D721Med (cell line): ENCODE results near the gene ISOC1.

ENCODE experiments used
- DNase-seq: peaks from one replicate; pipeline ENCODE4 v3.0.0; 2011; ENCODE audit warnings: low spot score; ENCODE audit not compliant: insufficient read length
- FAIRE-seq: peaks from 2 replicates; lab custom pipeline; 2011; peaks lifted over from hg19 to GRCh38; lab: Jason Lieb, UNC
- TF ChIP-seq, protein P1 (sequence below): IDR thresholded peaks from 2 replicates; pipeline ENCODE4 v1.5.1; 2012; ENCODE audit warnings: mild to moderate bottlenecking, control low read depth; ENCODE audit not compliant: insufficient read depth; ENCODE audit errors: missing control alignments

Gene ISOC1

DNA sequence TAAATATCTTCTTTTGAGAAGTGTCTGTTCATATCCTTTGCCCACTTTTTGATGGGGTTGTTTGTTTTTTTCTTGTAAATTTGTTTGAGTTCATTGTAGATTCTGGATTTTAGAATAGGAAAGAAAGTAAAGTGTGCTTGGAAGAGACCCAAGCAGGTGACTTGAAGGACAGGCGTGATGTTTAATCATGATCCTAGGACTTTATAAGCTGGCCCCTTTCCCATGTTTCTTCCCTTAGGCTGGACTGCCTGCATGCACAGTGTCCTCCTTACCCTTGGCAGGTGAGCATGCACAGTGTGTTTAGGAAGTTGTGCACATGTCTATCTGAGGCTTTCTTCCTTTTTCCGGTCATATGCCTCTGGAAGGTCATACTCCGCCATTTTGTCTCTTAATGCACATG, 61.3 kb downstream of the ISOC1 start:
- DNase-seq (no peak), FAIRE-seq (no peak)
- TF ChIP-seq, protein P1, sequence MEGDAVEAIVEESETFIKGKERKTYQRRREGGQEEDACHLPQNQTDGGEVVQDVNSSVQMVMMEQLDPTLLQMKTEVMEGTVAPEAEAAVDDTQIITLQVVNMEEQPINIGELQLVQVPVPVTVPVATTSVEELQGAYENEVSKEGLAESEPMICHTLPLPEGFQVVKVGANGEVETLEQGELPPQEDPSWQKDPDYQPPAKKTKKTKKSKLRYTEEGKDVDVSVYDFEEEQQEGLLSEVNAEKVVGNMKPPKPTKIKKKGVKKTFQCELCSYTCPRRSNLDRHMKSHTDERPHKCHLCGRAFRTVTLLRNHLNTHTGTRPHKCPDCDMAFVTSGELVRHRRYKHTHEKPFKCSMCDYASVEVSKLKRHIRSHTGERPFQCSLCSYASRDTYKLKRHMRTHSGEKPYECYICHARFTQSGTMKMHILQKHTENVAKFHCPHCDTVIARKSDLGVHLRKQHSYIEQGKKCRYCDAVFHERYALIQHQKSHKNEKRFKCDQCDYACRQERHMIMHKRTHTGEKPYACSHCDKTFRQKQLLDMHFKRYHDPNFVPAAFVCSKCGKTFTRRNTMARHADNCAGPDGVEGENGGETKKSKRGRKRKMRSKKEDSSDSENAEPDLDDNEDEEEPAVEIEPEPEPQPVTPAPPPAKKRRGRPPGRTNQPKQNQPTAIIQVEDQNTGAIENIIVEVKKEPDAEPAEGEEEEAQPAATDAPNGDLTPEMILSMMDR = no peak

DNA sequence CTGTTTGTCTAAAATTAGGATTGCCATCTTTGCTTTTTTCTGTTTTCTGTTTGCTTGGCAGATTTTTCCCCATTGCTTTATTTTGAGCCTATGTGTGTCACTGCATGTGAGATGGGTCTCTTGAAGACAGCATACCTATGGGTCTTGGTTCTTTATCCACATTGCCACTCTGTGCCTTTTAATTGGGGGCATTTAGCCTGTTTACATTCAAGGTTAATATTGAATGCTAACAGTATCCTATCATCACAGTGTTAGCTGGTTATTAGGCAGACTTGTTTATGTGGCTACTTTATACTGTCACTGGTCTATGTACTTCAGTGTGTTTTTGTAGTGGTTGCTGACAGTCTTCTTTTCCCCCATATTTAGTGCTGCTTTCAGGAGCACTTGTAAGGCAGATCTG, 67.3 kb downstream of the ISOC1 start:
- DNase-seq (no peak), FAIRE-seq (no peak)
- TF ChIP-seq, protein P1 = no peak
